Gastrocnemius medialis (tissue), 4 donors: ENCODE results near the gene SYCN. TPM values are rescaled to one million over a fixed set of nuclear protein-coding genes. Genes with fewer than 3 reads are reported as not detected.
"Not testable (repeated sequence)": the region's sequence is repeated elsewhere in the genome, so short reads cannot be mapped to it uniquely, and the experiment has no call there.

Experiments
- ATAC-seq, 2 donors: fragments of 150-250 bp; one replicate each; pipeline ENCODE4 v1.9.1; 2016
- DNase-seq, 2 donors: peaks; one replicate each; pipeline ENCODE4 v3.0.0-alpha.2; 2019
- H3K27ac ChIP-seq, 4 donors: fragments of 200-600 bp; sonication (generic); 1 replicate in 1 of 4; 2 replicates in 3 of 4; pipeline ENCODE4 v1.5.1; 2016 to 2018; ENCODE audit warnings: mild to moderate bottlenecking in 2 of 4, moderate library complexity in 1 of 4
- H3K27me3 ChIP-seq, 3 donors: fragments of 200-600 bp; sonication (generic) in 2 of 3; 1 replicate in 1 of 3; 2 replicates in 2 of 3; pipeline versions ENCODE4 v1.5.1 to v1.6.0; 2016 to 2019; ENCODE audit warnings: mild to moderate bottlenecking in 1 of 3, moderate library complexity in 1 of 3
- H3K36me3 ChIP-seq, 2 donors: fragments of 200-600 bp; sonication (generic) in 1 of 2; one replicate each; pipeline ENCODE4 v1.5.1; 2017 to 2018
- H3K4me1 ChIP-seq, 2 donors: fragments of 200-600 bp; sonication (generic) in 1 of 2; one replicate each; pipeline ENCODE4 v1.5.1; 2016 to 2017; ENCODE audit warnings: mild to moderate bottlenecking in 2 of 2
- H3K4me3 ChIP-seq, 4 donors: fragments of 200-600 bp; sonication (generic) in 3 of 4; 1 replicate in 1 of 4; 2 replicates in 3 of 4; pipeline ENCODE4 v1.5.1; 2016 to 2019; ENCODE audit warnings: mild to moderate bottlenecking in 2 of 4
- H3K9me3 ChIP-seq, 3 donors: fragments of 200-600 bp; sonication (generic) in 2 of 3; 1 replicate in 1 of 3; 2 replicates in 2 of 3; pipeline ENCODE4 v1.5.1; 2016 to 2019
- POLR2A ChIP-seq, 2 donors: fragments of 450-650 bp; IDR thresholded peaks; one replicate each; pipeline ENCODE4 v1.6.1; 2017; ENCODE audit warnings: antibody characterized with exemption in 2 of 2, mild to moderate bottlenecking in 2 of 2, moderate library complexity in 2 of 2
- in situ Hi-C, 4 donors: fragments of 200-750 bp; cut with MboI; loops; one replicate each; pipeline versions ENCODE4 v1.15.0 to v1.8.0; 2017; ENCODE audit warnings: low sequenced_read_pairs in 4 of 4
- intact Hi-C: fragments of 100-400 bp; cut with DNase I; formaldehyde crosslinking; loops from one replicate; pipeline ENCODE4 v1.15.1; 2023; ENCODE audit warnings: low total_unique reads
- total RNA-seq, 4 donors: library from RNA; depleted of rRNA; stranded (reverse); fragments of >200 nt; gene quantifications; one replicate each; pipeline versions ENCODE4 v1.1.0 to v1.2.3, GENCODE V29; 2016
- TF ChIP-seq, protein P1 (sequence below), 5 experiments: fragments of 450-650 bp in 3 of 5; fragments of 200-600 bp in 2 of 5; sonication (generic) in 2 of 5; IDR thresholded peaks in 4 of 5; conservative IDR thresholded peaks in 1 of 5; 1 replicate in 4 of 5; 2 replicates in 1 of 5; pipeline ENCODE4 v1.5.1; 2016 to 2019; ENCODE audit warnings: antibody characterized with exemption in 5 of 5, mild to moderate bottlenecking in 3 of 5, moderate library complexity in 3 of 5

The SYCN gene
- total RNA-seq, 4 donors from 2014 or later: not detected

DNA sequence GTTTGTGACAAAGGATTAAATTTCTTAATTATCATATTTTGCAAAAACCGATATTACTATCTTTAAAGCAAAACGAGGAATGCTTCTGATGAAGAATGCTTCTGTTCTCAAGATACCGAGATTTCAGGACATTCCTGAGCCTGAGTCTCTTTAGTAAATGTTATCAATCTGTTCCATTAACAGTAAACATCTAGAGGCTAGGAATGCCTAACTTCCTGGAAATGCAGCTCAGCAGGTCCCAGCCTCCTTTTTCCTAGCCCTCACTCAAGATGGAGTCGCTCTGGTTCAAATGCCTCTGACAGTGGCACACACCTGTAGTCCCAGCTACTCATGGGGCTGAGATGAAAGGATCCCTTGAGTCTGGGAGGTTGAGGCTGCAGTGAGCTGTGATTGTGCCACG is 47.0 kb upstream of the SYCN start:
- peaks cover 30 to 38% (median 35%) of the 10 kb centered on the region in 3 donors for H3K27me3 ChIP-seq
- intact Hi-C loops: no loop called here
- H3K4me1 ChIP-seq: no peaks in the 10 kb centered on the region
- TF ChIP-seq, protein P1, sequence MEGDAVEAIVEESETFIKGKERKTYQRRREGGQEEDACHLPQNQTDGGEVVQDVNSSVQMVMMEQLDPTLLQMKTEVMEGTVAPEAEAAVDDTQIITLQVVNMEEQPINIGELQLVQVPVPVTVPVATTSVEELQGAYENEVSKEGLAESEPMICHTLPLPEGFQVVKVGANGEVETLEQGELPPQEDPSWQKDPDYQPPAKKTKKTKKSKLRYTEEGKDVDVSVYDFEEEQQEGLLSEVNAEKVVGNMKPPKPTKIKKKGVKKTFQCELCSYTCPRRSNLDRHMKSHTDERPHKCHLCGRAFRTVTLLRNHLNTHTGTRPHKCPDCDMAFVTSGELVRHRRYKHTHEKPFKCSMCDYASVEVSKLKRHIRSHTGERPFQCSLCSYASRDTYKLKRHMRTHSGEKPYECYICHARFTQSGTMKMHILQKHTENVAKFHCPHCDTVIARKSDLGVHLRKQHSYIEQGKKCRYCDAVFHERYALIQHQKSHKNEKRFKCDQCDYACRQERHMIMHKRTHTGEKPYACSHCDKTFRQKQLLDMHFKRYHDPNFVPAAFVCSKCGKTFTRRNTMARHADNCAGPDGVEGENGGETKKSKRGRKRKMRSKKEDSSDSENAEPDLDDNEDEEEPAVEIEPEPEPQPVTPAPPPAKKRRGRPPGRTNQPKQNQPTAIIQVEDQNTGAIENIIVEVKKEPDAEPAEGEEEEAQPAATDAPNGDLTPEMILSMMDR (IDR thresholded peaks at IDR 0.05 in 4 of 5, conservative IDR thresholded peaks at IDR 0.05 in 1 of 5): no peak
- TF ChIP-seq POLR2A (IDR thresholded peaks at IDR 0.05): no peak
- no peak overlapping the region for H3K4me3 ChIP-seq
- in situ Hi-C loops: no loop called here
- no peaks in the 10 kb centered on the region for H3K36me3 ChIP-seq
- ATAC-seq: no peak
- H3K9me3 ChIP-seq: no peaks in the 10 kb centered on the region
- DNase-seq: no peak
- H3K27ac ChIP-seq: no peak overlapping the region

DNA sequence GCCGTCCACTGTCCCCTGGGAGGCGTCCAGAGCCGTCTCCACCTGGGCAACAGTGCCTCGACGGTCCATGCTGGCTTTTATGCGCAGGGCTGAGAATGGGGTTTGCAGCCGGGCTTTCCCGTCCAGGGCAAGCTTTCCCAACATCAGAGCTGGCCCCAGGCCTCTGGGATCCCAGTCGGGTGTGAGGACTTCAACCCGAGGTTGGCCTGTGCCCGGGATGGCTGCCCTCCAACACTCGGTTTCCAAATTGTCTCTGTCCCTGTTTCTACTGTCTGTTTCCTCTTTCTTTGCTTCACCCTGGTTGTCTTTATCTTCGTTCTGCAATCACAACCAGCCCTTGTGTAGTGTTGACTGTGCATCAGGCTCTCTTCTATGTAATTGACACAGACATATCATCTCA is 44.7 kb upstream of the SYCN start, which contains the start of gene IFNL4:
Gene IFNL4 (minus strand): TSS at position 51 of the 400 bp plus-strand sequence.
- peaks cover 32 to 38% (median 35%) of the 10 kb centered on the region in 3 donors for H3K27me3 ChIP-seq
- no peaks in the 10 kb centered on the region for H3K36me3 ChIP-seq
- H3K9me3 ChIP-seq: no peaks in the 10 kb centered on the region
- ATAC-seq: no peak
- DNase-seq: no peak
- H3K4me1 ChIP-seq: no peaks in the 10 kb centered on the region
- in situ Hi-C loops: no loop called here
- H3K4me3 ChIP-seq: no peak within 1 kb of the TSS
- H3K27ac ChIP-seq: no peak within 1 kb of the TSS
- TF ChIP-seq, protein P1 (IDR thresholded peaks at IDR 0.05 in 4 of 5, conservative IDR thresholded peaks at IDR 0.05 in 1 of 5): no peak
- no peak for TF ChIP-seq POLR2A (IDR thresholded peaks at IDR 0.05)
- intact Hi-C loops: no loop called here

GRCh38 chr19:39247701-39248664 is 43.9 kb upstream of the SYCN start:
- no peaks in the 10 kb centered on the region for H3K36me3 ChIP-seq
- DNase-seq (no peak), ATAC-seq (no peak)
- no peaks in the 10 kb centered on the region for H3K9me3 ChIP-seq
- no peak overlapping the region for H3K27ac ChIP-seq
- in situ Hi-C loops: no loop called here
- intact Hi-C loops: no loop called here
- no peaks in the 10 kb centered on the region for H3K4me1 ChIP-seq
- TF ChIP-seq POLR2A (IDR thresholded peaks at IDR 0.05): no peak
- TF ChIP-seq, protein P1 (IDR thresholded peaks at IDR 0.05 in 4 of 5, conservative IDR thresholded peaks at IDR 0.05 in 1 of 5): no peak
- H3K4me3 ChIP-seq: no peak overlapping the region
- peaks cover 32 to 35% (median 35%) of the 10 kb centered on the region in 3 donors for H3K27me3 ChIP-seq

- ATAC-seq: no peak
- no peak overlapping the region for H3K27ac ChIP-seq
- in situ Hi-C loops: no loop called here
These were observed 43.0 kb upstream of the SYCN start for GRCh38 chr19:39246951-39247669.

DNA sequence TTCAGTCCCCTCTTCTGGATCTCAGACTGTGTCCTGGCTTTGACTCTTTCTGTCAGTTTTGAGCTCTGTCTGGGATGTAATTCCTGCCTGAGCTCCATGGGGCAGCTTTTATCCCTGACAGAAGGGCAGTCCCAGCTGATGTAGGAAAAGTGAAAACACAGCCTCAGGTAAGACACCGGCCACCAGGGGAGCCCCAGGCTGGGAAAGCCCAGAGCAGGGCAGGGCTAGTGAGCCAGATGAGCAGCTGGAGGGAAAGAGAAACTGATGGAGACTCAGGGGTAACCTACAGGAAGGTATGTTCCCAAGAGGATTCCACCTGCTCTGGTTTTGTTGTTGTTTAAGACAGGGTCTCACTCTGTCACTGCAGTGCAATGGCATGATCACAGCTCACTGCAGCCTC is 41.1 kb upstream of the SYCN start:
- ATAC-seq, H3K27ac ChIP-seq, in situ Hi-C loops, H3K36me3 ChIP-seq, DNase-seq, H3K4me3 ChIP-seq, H3K9me3 ChIP-seq, intact Hi-C loops, H3K4me1 ChIP-seq: not testable (repeated sequence)
- H3K27me3 ChIP-seq: peaks cover 28 to 33% (median 30%) of the 10 kb centered on the region in 3 donors

More at GRCh38 chr19:39246951-39247669, 43.0 kb upstream of the SYCN start:
- no peak for TF ChIP-seq POLR2A (IDR thresholded peaks at IDR 0.05)
- TF ChIP-seq, protein P1 (IDR thresholded peaks at IDR 0.05 in 4 of 5, conservative IDR thresholded peaks at IDR 0.05 in 1 of 5): no peak
- Histone ChIP-seq H3K4me3 (no peak overlapping the region), H3K9me3 (no peaks in the 10 kb centered on the region), H3K27me3 (peaks cover 32 to 35% (median 35%) of the 10 kb centered on the region in 3 donors), H3K4me1 (no peaks in the 10 kb centered on the region), H3K36me3 (no peaks in the 10 kb centered on the region)
- intact Hi-C loops: no loop called here
- DNase-seq: no peak

- ATAC-seq, intact Hi-C loops, H3K4me1 ChIP-seq, H3K4me3 ChIP-seq, DNase-seq, H3K9me3 ChIP-seq, H3K36me3 ChIP-seq, H3K27ac ChIP-seq, in situ Hi-C loops: not testable (repeated sequence)
- H3K27me3 ChIP-seq: peaks cover 26 to 28% (median 28%) of the 10 kb centered on the region in 3 donors
These were observed 40.5 kb upstream of the SYCN start, which contains the start of gene IFNL3 for GRCh38 chr19:39244410-39245100. TSS of gene IFNL3 (minus strand) at chr19:39245006. CDS start at chr19:39244967, 39 bp downstream.

DNA sequence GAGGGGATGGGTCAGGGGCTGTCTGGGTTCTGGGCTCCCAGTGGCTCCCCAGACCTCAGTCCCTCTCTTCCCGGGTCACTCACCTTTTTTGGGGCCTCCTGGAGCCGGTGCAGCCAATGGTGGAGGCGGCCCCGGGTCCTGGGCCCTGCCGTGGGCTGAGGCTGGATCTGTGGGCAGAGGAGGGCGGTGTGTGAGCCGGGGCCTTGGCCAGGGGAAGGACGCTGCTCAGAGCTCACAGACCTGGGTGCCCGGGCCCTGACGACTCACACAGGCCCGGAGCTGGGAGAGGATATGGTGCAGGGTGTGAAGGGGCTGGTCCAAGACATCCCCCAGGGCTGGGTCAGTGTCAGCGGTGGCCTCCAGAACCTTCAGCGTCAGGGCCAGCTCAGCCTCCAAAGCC is 39.7 kb upstream of the SYCN start:
- H3K36me3 ChIP-seq, in situ Hi-C loops, H3K4me3 ChIP-seq, intact Hi-C loops, H3K4me1 ChIP-seq, H3K27ac ChIP-seq, ATAC-seq, H3K9me3 ChIP-seq, DNase-seq: not testable (repeated sequence)
- peaks cover 19 to 22% (median 19%) of the 10 kb centered on the region in 3 donors for H3K27me3 ChIP-seq
